MV-4-11 (cell line): ENCODE data around the gene RANBP3L.

Experiments used
- DNase-seq: peaks from one replicate; lab custom pipeline; 2025; lab: John Stamatoyannopoulos, UW

The RANBP3L gene

GRCh38 chr5:36285837-36286615 is 15.7 kb downstream of the RANBP3L start:
- no peak for DNase-seq

- DNase-seq = peak; percentile 68
Observed at GRCh38 chr5:36283775-36284174, 17.9 kb downstream of the RANBP3L start.

- DNase-seq = no peak
Observed at GRCh38 chr5:36281626-36282025, 20.1 kb downstream of the RANBP3L start.

GRCh38 chr5:36279054-36279698 is 22.5 kb downstream of the RANBP3L start:
- no peak for DNase-seq

GRCh38 chr5:36277521-36278176 is 24.1 kb downstream of the RANBP3L start:
- peak; percentile 65 for DNase-seq

GRCh38 chr5:36276864-36277263 is 24.8 kb downstream of the RANBP3L start:
- DNase-seq = no peak

GRCh38 chr5:36273809-36274526 is 27.7 kb downstream of the RANBP3L start:
- DNase-seq = peak; percentile 81

GRCh38 chr5:36272136-36272690 is 29.5 kb downstream of the RANBP3L start:
- no peak for DNase-seq

GRCh38 chr5:36270876-36271575 is 30.7 kb downstream of the RANBP3L start:
- no peak for DNase-seq

GRCh38 chr5:36270175-36270574 is 31.5 kb downstream of the RANBP3L start:
- no peak for DNase-seq

- no peak for DNase-seq
Observed at GRCh38 chr5:36269478-36269877, 32.2 kb downstream of the RANBP3L start.

- no peak for DNase-seq
Observed at GRCh38 chr5:36267905-36268304, 33.8 kb downstream of the RANBP3L start.

- DNase-seq = peak; percentile 17
Observed at GRCh38 chr5:36264202-36264760, 37.4 kb downstream of the RANBP3L start.

- DNase-seq = no peak
Observed at GRCh38 chr5:36261186-36261585, 40.5 kb downstream of the RANBP3L start.

GRCh38 chr5:36253575-36253974 is 48.1 kb downstream of the RANBP3L start:
- no peak for DNase-seq

- DNase-seq = no peak
Observed at GRCh38 chr5:36252722-36253365, 48.9 kb downstream of the RANBP3L start.

GRCh38 chr5:36251218-36251617 is 50.5 kb downstream of the RANBP3L start:
- no peak for DNase-seq

- DNase-seq = no peak
Observed at GRCh38 chr5:36250427-36250826, 51.3 kb downstream of the RANBP3L start.

- no peak for DNase-seq
Observed at GRCh38 chr5:36246036-36246800, 55.5 kb downstream of the RANBP3L start.

- DNase-seq = no peak
Observed at GRCh38 chr5:36244076-36244475, 57.6 kb downstream of the RANBP3L start.
